GM23338 (cell line): ENCODE data around the gene PALLD. TPM values are rescaled to one million over a fixed set of nuclear protein-coding genes. Genes with fewer than 3 reads are reported as not detected.

Experiments
- ATAC-seq: fragments of 200-7000 bp; cut with Tn5 transposase; 3 replicates; pipeline ENCODE4 v1.9.1; 2020
- DNase-seq: peaks from one replicate; pipeline ENCODE4 v3.0.0-alpha.2; 2015; ENCODE audit warnings: low spot score
- H2AFZ ChIP-seq: fragments of 200-600 bp; sonication (generic); 2 replicates; pipeline ENCODE4 v1.8.0; 2016; ENCODE audit warnings: antibody characterized with exemption, mild to moderate bottlenecking, moderate library complexity
- H3F3A ChIP-seq: fragments of 200-600 bp; sonication (generic); replicated peaks from 2 replicates; pipeline ENCODE4 v1.8.0; 2017; ENCODE audit warnings: antibody characterized with exemption, mixed run types, low read depth
- H3K27ac ChIP-seq: fragments of 200-600 bp; sonication (generic); 2 replicates; pipeline ENCODE4 v1.6.1; 2016; ENCODE audit warnings: low read depth
- H3K27me3 ChIP-seq: fragments of 200-600 bp; sonication (generic); 2 replicates; pipeline ENCODE4 v1.8.0; 2016; ENCODE audit warnings: mild to moderate bottlenecking, mixed run types, moderate library complexity; ENCODE audit not compliant: insufficient read depth
- H3K36me3 ChIP-seq: fragments of 200-600 bp; sonication (generic); 2 replicates; pipeline ENCODE4 v1.8.0; 2016; ENCODE audit warnings: mild to moderate bottlenecking; ENCODE audit not compliant: insufficient read depth
- H3K4me1 ChIP-seq: fragments of 200-600 bp; sonication (generic); 2 replicates; pipeline ENCODE4 v1.8.0; 2016; ENCODE audit warnings: mild to moderate bottlenecking, moderate library complexity; ENCODE audit not compliant: insufficient read depth
- H3K4me2 ChIP-seq: fragments of 200-600 bp; sonication (generic); 2 replicates; pipeline ENCODE4 v1.7.1; 2017; ENCODE audit warnings: mixed run types
- H3K4me3 ChIP-seq: fragments of 200-600 bp; sonication (generic); 2 replicates; pipeline ENCODE4 v1.6.1; 2016; ENCODE audit warnings: mixed run types
- H3K79me2 ChIP-seq: fragments of 200-600 bp; sonication (generic); replicated peaks from 2 replicates; pipeline ENCODE4 v1.8.0; 2017; ENCODE audit warnings: mild to moderate bottlenecking; ENCODE audit not compliant: insufficient read depth
- H3K9me2 ChIP-seq: fragments of 200-600 bp; sonication (generic); 2 replicates; pipeline ENCODE4 v1.8.0; 2017; ENCODE audit not compliant: insufficient read depth
- H4K20me1 ChIP-seq: fragments of 200-600 bp; sonication (generic); replicated peaks from 2 replicates; pipeline ENCODE4 v1.8.0; 2017; ENCODE audit warnings: mild to moderate bottlenecking; ENCODE audit not compliant: insufficient read depth
- H3K27ac Mint-ChIP-seq: 2 replicates; pipeline ENCODE4 v1.8.0; 2020; ENCODE audit warnings: inconsistent platforms, mild to moderate bottlenecking, moderate library complexity, mixed read lengths
- H3K27me3 Mint-ChIP-seq: 3 replicates; pipeline ENCODE4 v1.8.0; 2022; ENCODE audit warnings: low read depth, mild to moderate bottlenecking, moderate library complexity, mixed read lengths, inconsistent platforms; ENCODE audit not compliant: insufficient read depth, poor library complexity
- H3K36me3 Mint-ChIP-seq: 3 replicates; pipeline ENCODE4 v1.8.0; 2021; ENCODE audit warnings: low read depth, mild to moderate bottlenecking, inconsistent platforms, moderate library complexity, mixed read lengths
- H3K4me1 Mint-ChIP-seq: 3 replicates; pipeline ENCODE4 v1.8.0; 2020; ENCODE audit warnings: mild to moderate bottlenecking, inconsistent platforms, mixed read lengths
- H3K4me3 Mint-ChIP-seq: 3 replicates; pipeline ENCODE4 v1.8.0; 2021; ENCODE audit warnings: moderate library complexity, mild to moderate bottlenecking, inconsistent platforms, mixed read lengths
- H3K9me3 Mint-ChIP-seq: 3 replicates; pipeline ENCODE4 v1.8.0; 2020; ENCODE audit warnings: moderate library complexity, mild to moderate bottlenecking, inconsistent platforms, mixed read lengths
- CREB1 ChIP-seq: fragments of 250-450 bp; sonication (Bioruptor Pico); IDR thresholded peaks from 2 replicates; pipeline ENCODE4 v1.5.0; 2020; ENCODE audit warnings: low read depth, mild to moderate bottlenecking, moderate library complexity
- EZH2 ChIP-seq: fragments of 200-600 bp; sonication (generic); IDR thresholded peaks from one replicate; pipeline ENCODE4 v1.8.0; 2017; ENCODE audit warnings: antibody characterized with exemption, mild to moderate bottlenecking, low read depth; ENCODE audit not compliant: unreplicated experiment
- EZH2phosphoT487 ChIP-seq: fragments of 200-600 bp; sonication (generic); IDR thresholded peaks from one replicate; pipeline ENCODE4 v1.8.1; 2018; ENCODE audit warnings: antibody characterized with exemption; ENCODE audit not compliant: unreplicated experiment
- JUNB ChIP-seq: IDR thresholded peaks from one replicate; pipeline ENCODE4 v1.6.1; 2016; ENCODE audit warnings: antibody characterized with exemption; ENCODE audit not compliant: unreplicated experiment
- NANOG ChIP-seq: IDR thresholded peaks from 2 replicates; pipeline ENCODE4 v1.6.1; 2016; ENCODE audit warnings: antibody characterized with exemption, borderline replicate concordance
- POLR2AphosphoS5 ChIP-seq: IDR thresholded peaks from 2 replicates; pipeline ENCODE4 v1.6.1; 2016; ENCODE audit warnings: antibody characterized with exemption, low read depth
- polyA plus RNA-seq: library from polyadenylated mRNA; unstranded; fragments of >200 nt; fragmentation: Nextera tagmentation; extraction: Ambion mirVana; gene quantifications from 2 replicates; pipeline ENCODE4 v1.2.1, GENCODE V29; 2016
- total RNA-seq: library from RNA; depleted of rRNA; stranded (reverse); fragments of >200 nt; shearing (Covaris generic); gene quantifications from 2 replicates; pipeline ENCODE4 v1.2.3, GENCODE V29; 2014
- TF ChIP-seq, protein P1 (sequence below): fragments of 250-450 bp; sonication (Bioruptor Pico); IDR thresholded peaks from 2 replicates; pipeline ENCODE4 v1.5.0; 2020; ENCODE audit warnings: mild to moderate bottlenecking, moderate library complexity
- TF ChIP-seq, protein P2 (sequence below): IDR thresholded peaks from 2 replicates; pipeline ENCODE4 v1.6.1; 2016; ENCODE audit warnings: antibody characterized with exemption
- TF ChIP-seq, protein P3 (sequence below): IDR thresholded peaks from one replicate; pipeline ENCODE4 v1.6.1; 2018; ENCODE audit warnings: antibody characterized with exemption; ENCODE audit not compliant: unreplicated experiment

PALLD gene
- total and polyA plus RNA-seq, 2 experiments from 2014 or later, result 13.1 to 30.2 TPM

DNA sequence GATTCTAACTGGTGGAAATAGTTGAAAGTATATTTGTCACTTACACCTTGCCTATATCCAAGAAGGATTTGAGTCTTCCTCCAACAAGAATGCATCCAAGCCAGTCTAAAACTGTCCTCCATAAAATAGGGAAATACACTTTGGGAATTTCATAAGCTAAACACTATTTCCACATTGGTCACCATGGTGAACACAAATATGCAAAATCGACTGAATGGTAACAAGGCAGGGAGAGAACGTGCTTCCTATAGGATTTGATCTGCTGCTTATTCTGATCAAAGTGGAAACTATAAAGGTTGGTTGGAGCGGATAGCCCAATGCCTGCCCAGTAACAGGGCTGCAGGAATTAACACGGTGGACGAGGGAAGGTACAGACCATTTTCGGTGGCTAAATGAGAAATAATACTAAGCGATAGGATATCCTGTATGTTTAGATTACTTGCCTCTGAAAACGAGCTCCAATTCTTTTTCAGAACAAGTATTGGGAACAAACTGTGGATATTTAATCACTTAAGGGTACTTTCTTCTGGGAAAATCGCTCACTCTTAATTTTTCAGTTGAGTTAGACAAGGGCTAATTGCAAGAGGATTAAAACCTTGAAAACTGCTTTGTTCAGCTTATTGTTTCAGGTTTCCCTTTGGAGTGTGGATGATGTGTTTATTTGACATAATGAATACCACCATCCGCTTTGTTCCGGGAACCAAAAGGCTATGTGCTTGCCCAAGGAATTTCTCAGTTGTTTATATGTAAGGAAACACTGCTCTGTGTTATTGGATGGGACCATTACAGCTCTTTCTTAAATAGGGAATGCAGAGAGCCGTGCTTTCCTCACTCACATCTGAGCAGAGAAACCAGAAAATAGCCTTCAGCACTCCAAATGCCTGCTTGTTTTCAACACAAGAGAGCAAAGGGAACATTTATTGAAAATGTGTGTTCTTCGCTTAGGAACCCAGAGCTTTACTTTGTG is 318.8 kb downstream of the PALLD start:
- Histone ChIP-seq H4K20me1 (no peaks in the 10 kb centered on the region), H3K4me1 (peaks cover 25% of the 10 kb centered on the region), H2AFZ (no peak overlapping the region), H3K27me3 (no peaks in the 10 kb centered on the region), H3K4me2 (no peak overlapping the region), H3K79me2 (no peaks in the 10 kb centered on the region), H3K4me3 (no peak overlapping the region), H3K36me3 (no peaks in the 10 kb centered on the region), H3F3A (no peaks in the 10 kb centered on the region), H3K27ac (peak overlapping the region; percentile 91), H3K9me2 (no peaks in the 10 kb centered on the region)
- DNase-seq, result no peak
- Mint-ChIP-seq H3K36me3 (no peaks in the 10 kb centered on the region), H3K9me3 (no peaks in the 10 kb centered on the region; the same call in 2 of the 3 replicates), H3K4me3 (no peak overlapping the region), H3K27me3 (peaks cover 7% of the 10 kb centered on the region), H3K27ac (peak overlapping the region; percentile 83), H3K4me1 (peaks cover 47% of the 10 kb centered on the region)
- no peak for ATAC-seq
- no peak for TF ChIP-seq EZH2phosphoT487

DNA sequence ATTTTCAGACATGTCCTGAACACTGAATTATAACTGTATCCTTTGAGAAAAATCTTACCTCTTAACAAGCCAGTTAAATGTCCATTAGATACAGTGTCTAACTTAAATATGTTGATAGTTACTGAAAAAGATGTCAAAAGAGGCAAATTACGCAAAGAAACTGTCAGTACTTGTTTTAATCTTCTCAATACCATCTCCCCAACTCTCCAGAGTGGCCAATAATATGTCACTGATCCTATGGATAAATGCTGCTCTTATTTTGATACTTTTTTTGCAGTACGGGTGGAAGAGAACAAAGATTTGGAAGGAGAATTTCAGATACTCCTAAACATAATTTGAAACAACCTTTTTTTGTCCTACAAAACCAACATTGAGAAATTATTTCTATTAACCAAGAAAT is 320.5 kb downstream of the PALLD start:
- no peaks in the 10 kb centered on the region for H3F3A ChIP-seq
- H2AFZ ChIP-seq, result no peak overlapping the region
- H3K27me3 Mint-ChIP-seq, result peaks cover 9% of the 10 kb centered on the region
- DNase-seq, result no peak
- H3K9me3 Mint-ChIP-seq, result no peaks in the 10 kb centered on the region; the same call in 2 of the 3 replicates
- H3K9me2 ChIP-seq, result no peaks in the 10 kb centered on the region
- peak; percentile 17; the same call in 2 of the 3 replicates for ATAC-seq
- H3K79me2 ChIP-seq, result no peaks in the 10 kb centered on the region
- H4K20me1 ChIP-seq, result no peaks in the 10 kb centered on the region
- peak overlapping the region; percentile 50; the same call in 1 of the 2 replicates for H3K4me2 ChIP-seq
- H3K36me3 ChIP-seq, result no peaks in the 10 kb centered on the region
- H3K36me3 Mint-ChIP-seq, result no peaks in the 10 kb centered on the region
- peak overlapping the region; percentile 98; the same call in 1 of the 2 replicates for H3K27ac Mint-ChIP-seq
- no peak overlapping the region for H3K27ac ChIP-seq
- H3K4me1 ChIP-seq, result peaks cover 22% of the 10 kb centered on the region
- no peaks in the 10 kb centered on the region for H3K27me3 ChIP-seq
- peaks cover 51% of the 10 kb centered on the region for H3K4me1 Mint-ChIP-seq
- 0 out of 2 replicates have a peak overlapping the region, but pooled peaks have one; percentile 17 for H3K4me3 ChIP-seq
- peak overlapping the region; percentile 20; the same call in 1 of the 3 replicates for H3K4me3 Mint-ChIP-seq
- TF ChIP-seq EZH2phosphoT487 (no peak), NANOG (no peak), JUNB (no peak), EZH2 (no peak), POLR2AphosphoS5 (no peak), CREB1 (no peak)
- TF ChIP-seq, protein P1, sequence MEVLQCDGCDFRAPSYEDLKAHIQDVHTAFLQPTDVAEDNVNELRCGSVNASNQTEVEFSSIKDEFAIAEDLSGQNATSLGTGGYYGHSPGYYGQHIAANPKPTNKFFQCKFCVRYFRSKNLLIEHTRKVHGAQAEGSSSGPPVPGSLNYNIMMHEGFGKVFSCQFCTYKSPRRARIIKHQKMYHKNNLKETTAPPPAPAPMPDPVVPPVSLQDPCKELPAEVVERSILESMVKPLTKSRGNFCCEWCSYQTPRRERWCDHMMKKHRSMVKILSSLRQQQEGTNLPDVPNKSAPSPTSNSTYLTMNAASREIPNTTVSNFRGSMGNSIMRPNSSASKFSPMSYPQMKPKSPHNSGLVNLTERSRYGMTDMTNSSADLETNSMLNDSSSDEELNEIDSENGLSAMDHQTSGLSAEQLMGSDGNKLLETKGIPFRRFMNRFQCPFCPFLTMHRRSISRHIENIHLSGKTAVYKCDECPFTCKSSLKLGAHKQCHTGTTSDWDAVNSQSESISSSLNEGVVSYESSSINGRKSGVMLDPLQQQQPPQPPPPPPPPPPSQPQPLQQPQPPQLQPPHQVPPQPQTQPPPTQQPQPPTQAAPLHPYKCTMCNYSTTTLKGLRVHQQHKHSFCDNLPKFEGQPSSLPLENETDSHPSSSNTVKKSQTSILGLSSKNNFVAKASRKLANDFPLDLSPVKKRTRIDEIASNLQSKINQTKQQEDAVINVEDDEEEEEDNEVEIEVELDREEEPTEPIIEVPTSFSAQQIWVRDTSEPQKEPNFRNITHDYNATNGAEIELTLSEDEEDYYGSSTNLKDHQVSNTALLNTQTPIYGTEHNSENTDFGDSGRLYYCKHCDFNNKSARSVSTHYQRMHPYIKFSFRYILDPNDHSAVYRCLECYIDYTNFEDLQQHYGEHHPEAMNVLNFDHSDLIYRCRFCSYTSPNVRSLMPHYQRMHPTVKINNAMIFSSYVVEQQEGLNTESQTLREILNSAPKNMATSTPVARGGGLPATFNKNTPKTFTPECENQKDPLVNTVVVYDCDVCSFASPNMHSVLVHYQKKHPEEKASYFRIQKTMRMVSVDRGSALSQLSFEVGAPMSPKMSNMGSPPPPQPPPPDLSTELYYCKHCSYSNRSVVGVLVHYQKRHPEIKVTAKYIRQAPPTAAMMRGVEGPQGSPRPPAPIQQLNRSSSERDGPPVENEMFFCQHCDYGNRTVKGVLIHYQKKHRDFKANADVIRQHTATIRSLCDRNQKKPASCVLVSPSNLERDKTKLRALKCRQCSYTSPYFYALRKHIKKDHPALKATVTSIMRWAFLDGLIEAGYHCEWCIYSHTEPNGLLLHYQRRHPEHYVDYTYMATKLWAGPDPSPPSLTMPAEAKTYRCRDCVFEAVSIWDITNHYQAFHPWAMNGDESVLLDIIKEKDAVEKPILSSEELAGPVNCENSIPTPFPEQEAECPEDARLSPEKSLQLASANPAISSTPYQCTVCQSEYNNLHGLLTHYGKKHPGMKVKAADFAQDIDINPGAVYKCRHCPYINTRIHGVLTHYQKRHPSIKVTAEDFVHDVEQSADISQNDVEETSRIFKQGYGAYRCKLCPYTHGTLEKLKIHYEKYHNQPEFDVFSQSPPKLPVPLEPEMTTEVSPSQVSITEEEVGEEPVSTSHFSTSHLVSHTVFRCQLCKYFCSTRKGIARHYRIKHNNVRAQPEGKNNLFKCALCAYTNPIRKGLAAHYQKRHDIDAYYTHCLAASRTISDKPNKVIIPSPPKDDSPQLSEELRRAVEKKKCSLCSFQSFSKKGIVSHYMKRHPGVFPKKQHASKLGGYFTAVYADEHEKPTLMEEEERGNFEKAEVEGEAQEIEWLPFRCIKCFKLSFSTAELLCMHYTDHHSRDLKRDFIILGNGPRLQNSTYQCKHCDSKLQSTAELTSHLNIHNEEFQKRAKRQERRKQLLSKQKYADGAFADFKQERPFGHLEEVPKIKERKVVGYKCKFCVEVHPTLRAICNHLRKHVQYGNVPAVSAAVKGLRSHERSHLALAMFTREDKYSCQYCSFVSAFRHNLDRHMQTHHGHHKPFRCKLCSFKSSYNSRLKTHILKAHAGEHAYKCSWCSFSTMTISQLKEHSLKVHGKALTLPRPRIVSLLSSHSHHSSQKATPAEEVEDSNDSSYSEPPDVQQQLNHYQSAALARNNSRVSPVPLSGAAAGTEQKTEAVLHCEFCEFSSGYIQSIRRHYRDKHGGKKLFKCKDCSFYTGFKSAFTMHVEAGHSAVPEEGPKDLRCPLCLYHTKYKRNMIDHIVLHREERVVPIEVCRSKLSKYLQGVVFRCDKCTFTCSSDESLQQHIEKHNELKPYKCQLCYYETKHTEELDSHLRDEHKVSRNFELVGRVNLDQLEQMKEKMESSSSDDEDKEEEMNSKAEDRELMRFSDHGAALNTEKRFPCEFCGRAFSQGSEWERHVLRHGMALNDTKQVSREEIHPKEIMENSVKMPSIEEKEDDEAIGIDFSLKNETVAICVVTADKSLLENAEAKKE, result no peak
- TF ChIP-seq, protein P2, sequence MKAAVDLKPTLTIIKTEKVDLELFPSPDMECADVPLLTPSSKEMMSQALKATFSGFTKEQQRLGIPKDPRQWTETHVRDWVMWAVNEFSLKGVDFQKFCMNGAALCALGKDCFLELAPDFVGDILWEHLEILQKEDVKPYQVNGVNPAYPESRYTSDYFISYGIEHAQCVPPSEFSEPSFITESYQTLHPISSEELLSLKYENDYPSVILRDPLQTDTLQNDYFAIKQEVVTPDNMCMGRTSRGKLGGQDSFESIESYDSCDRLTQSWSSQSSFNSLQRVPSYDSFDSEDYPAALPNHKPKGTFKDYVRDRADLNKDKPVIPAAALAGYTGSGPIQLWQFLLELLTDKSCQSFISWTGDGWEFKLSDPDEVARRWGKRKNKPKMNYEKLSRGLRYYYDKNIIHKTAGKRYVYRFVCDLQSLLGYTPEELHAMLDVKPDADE, result no peak
- TF ChIP-seq, protein P3, sequence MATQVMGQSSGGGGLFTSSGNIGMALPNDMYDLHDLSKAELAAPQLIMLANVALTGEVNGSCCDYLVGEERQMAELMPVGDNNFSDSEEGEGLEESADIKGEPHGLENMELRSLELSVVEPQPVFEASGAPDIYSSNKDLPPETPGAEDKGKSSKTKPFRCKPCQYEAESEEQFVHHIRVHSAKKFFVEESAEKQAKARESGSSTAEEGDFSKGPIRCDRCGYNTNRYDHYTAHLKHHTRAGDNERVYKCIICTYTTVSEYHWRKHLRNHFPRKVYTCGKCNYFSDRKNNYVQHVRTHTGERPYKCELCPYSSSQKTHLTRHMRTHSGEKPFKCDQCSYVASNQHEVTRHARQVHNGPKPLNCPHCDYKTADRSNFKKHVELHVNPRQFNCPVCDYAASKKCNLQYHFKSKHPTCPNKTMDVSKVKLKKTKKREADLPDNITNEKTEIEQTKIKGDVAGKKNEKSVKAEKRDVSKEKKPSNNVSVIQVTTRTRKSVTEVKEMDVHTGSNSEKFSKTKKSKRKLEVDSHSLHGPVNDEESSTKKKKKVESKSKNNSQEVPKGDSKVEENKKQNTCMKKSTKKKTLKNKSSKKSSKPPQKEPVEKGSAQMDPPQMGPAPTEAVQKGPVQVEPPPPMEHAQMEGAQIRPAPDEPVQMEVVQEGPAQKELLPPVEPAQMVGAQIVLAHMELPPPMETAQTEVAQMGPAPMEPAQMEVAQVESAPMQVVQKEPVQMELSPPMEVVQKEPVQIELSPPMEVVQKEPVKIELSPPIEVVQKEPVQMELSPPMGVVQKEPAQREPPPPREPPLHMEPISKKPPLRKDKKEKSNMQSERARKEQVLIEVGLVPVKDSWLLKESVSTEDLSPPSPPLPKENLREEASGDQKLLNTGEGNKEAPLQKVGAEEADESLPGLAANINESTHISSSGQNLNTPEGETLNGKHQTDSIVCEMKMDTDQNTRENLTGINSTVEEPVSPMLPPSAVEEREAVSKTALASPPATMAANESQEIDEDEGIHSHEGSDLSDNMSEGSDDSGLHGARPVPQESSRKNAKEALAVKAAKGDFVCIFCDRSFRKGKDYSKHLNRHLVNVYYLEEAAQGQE, result no peak
